IMR-90 (cell line): Measurements from ENCODE around the gene TPSAB1. TPM values are rescaled to one million over a fixed set of nuclear protein-coding genes. Genes with fewer than 3 reads are reported as not detected.

ENCODE experiments used
- ATAC-seq: fragments of 200-7000 bp; cut with Tn5 transposase; 2 replicates; pipeline ENCODE4 v1.9.1; 2020; ENCODE audit warnings: low read depth, mild to moderate bottlenecking, moderate library complexity
- BruUV-seq: library from RNA; stranded (reverse); fragments of 400-500 nt; replicated peaks from 2 replicates; lab custom pipeline; 2021; lab: Mats Ljungman, UMichigan
- CTCF ChIA-PET: fragments of 300-600 bp; formaldehyde crosslinking; extraction: SDS; loops from one replicate; lab custom pipeline; 2021; ENCODE audit warnings: antibody characterized with exemption; lab: Yijun Ruan, JAX
- POLR2A ChIA-PET: fragments of 300-600 bp; sonication (Branson Sonifier 250); formaldehyde crosslinking; loops from one replicate; lab custom pipeline; 2022; ENCODE audit warnings: antibody characterized with exemption; ENCODE audit not compliant: unreplicated experiment; lab: Charles Lee
- DNase-seq: peaks from one replicate; pipeline ENCODE4 v3.0.0; 2013
- H2AFZ ChIP-seq: replicated peaks from 2 replicates; pipeline ENCODE3; 2013; ENCODE audit warnings: low read length, mild to moderate bottlenecking; ENCODE audit not compliant: poor library complexity
- H2AK5ac ChIP-seq: 2 replicates; pipeline ENCODE4 v1.6.1; 2013; ENCODE audit warnings: low read depth, low read length, inconsistent platforms
- H2AK9ac ChIP-seq: replicated peaks from 2 replicates; pipeline ENCODE3; 2013; ENCODE audit warnings: mild to moderate bottlenecking, low read depth, low read length, moderate library complexity; ENCODE audit not compliant: poor library complexity
- H2BK120ac ChIP-seq: 2 replicates; pipeline ENCODE4 v1.6.1; 2013; ENCODE audit warnings: low read depth, low read length, inconsistent platforms
- H2BK15ac ChIP-seq: 3 replicates; pipeline ENCODE4 v1.6.1; 2013; ENCODE audit warnings: low read depth, low read length, inconsistent platforms
- H2BK20ac ChIP-seq: 2 replicates; pipeline ENCODE4 v1.6.1; 2013; ENCODE audit warnings: low read depth, mild to moderate bottlenecking, inconsistent platforms, low read length, moderate library complexity
- H2BK5ac ChIP-seq: 2 replicates; pipeline ENCODE4 v1.6.1; 2013; ENCODE audit warnings: mild to moderate bottlenecking, low read depth, low read length, inconsistent platforms; ENCODE audit not compliant: poor library complexity, severe bottlenecking
- H3K14ac ChIP-seq: replicated peaks from 2 replicates; pipeline ENCODE4 v1.6.1; 2013; ENCODE audit warnings: low read depth, low read length, inconsistent platforms
- H3K18ac ChIP-seq: 2 replicates; pipeline ENCODE4 v1.6.1; 2013; ENCODE audit warnings: low read depth, low read length, control low read depth
- H3K23ac ChIP-seq: 2 replicates; pipeline ENCODE4 v1.6.1; 2013; ENCODE audit warnings: low read depth, low read length, inconsistent platforms
- H3K27ac ChIP-seq: 2 replicates; pipeline ENCODE4 v1.5.1; 2013; ENCODE audit warnings: mild to moderate bottlenecking, control low read depth, low read length; ENCODE audit not compliant: insufficient read depth
- H3K27me3 ChIP-seq: 2 replicates; pipeline ENCODE4 v1.6.1; 2013; ENCODE audit warnings: low read length; ENCODE audit not compliant: control insufficient read depth, insufficient read depth
- H3K36me3 ChIP-seq: 2 replicates; pipeline ENCODE4 v1.6.1; 2013; ENCODE audit warnings: low read length, mixed read lengths; ENCODE audit not compliant: control insufficient read depth, insufficient read depth
- H3K4ac ChIP-seq: 2 replicates; pipeline ENCODE4 v1.6.1; 2013; ENCODE audit warnings: low read depth, low read length, inconsistent platforms
- H3K4me1 ChIP-seq: 2 replicates; pipeline ENCODE4 v1.6.1; 2013; ENCODE audit warnings: low read length, mixed read lengths; ENCODE audit not compliant: control insufficient read depth, insufficient read depth
- H3K4me2 ChIP-seq: 2 replicates; pipeline ENCODE4 v1.6.1; 2013; ENCODE audit warnings: low read depth, mild to moderate bottlenecking, control low read depth, low read length, moderate library complexity
- H3K4me3 ChIP-seq: 2 replicates; pipeline ENCODE4 v1.5.1; 2013; ENCODE audit warnings: low read depth, mild to moderate bottlenecking, control low read depth, low read length, moderate library complexity; ENCODE audit not compliant: insufficient read depth
- H3K56ac ChIP-seq: 2 replicates; pipeline ENCODE4 v1.6.1; 2013; ENCODE audit warnings: low read length, inconsistent platforms; ENCODE audit not compliant: insufficient read depth; ENCODE audit errors: extremely low read depth
- H3K79me1 ChIP-seq, 2 experiments: 2 replicates each; pipeline ENCODE4 v1.6.1; 2013; ENCODE audit warnings: low read length in 2 of 2, inconsistent platforms in 1 of 2, low read depth in 1 of 2
- H3K9ac ChIP-seq: 2 replicates; pipeline ENCODE4 v1.6.1; 2013; ENCODE audit warnings: low read depth, low read length, control low read depth
- H3K9me1 ChIP-seq: 2 replicates; pipeline ENCODE4 v1.6.1; 2013; ENCODE audit warnings: low read length, inconsistent platforms; ENCODE audit not compliant: insufficient read depth
- H3K9me3 ChIP-seq: 2 replicates; pipeline ENCODE4 v1.6.1; 2013; ENCODE audit warnings: low read length; ENCODE audit not compliant: control insufficient read depth, insufficient read depth
- H4K20me1 ChIP-seq: 2 replicates; pipeline ENCODE4 v1.6.1; 2013; ENCODE audit warnings: low read length, inconsistent platforms; ENCODE audit not compliant: insufficient read depth
- H4K5ac ChIP-seq: 2 replicates; pipeline ENCODE4 v1.6.1; 2013; ENCODE audit warnings: mild to moderate bottlenecking, low read depth, low read length, control low read depth
- H4K8ac ChIP-seq, 2 experiments: 2 replicates each; pipeline ENCODE4 v1.6.1; 2013; ENCODE audit warnings: low read depth in 2 of 2, low read length in 2 of 2, control low read depth in 1 of 2, inconsistent platforms in 1 of 2
- H4K91ac ChIP-seq: 2 replicates; pipeline ENCODE4 v1.6.1; 2013; ENCODE audit warnings: low read depth, low read length, inconsistent platforms; ENCODE audit not compliant: insufficient read depth
- CHD1 ChIP-seq: IDR thresholded peaks from 2 replicates; pipeline ENCODE4 v1.6.1; 2012; ENCODE audit warnings: low read depth, low read length, improper control_type of control experiment
- CTCF ChIP-seq: conservative IDR thresholded peaks from 2 replicates; pipeline ENCODE4 v1.5.1; 2012; ENCODE audit warnings: mild to moderate bottlenecking, low read depth, low read length, improper control_type of control experiment
- MAZ ChIP-seq: IDR thresholded peaks from 2 replicates; pipeline ENCODE4 v1.6.1; 2012; ENCODE audit warnings: low read depth, mild to moderate bottlenecking, low read length, improper control_type of control experiment, moderate library complexity, borderline replicate concordance
- NFE2L2 ChIP-seq: fragments of 150-350 bp; IDR thresholded peaks from 2 replicates; pipeline ENCODE4 v1.6.1; 2016; ENCODE audit warnings: low read depth, mild to moderate bottlenecking, low read length
- POLR2A ChIP-seq: IDR thresholded peaks from 2 replicates; pipeline ENCODE4 v1.6.1; 2012; ENCODE audit warnings: mild to moderate bottlenecking, low read depth, low read length
- RFX5 ChIP-seq: IDR thresholded peaks from 2 replicates; pipeline ENCODE4 v1.8.0; 2012; ENCODE audit warnings: low read depth, mild to moderate bottlenecking, low read length, moderate library complexity
- WGBS, 2 experiments: methylation state at CpG; one replicate each; pipeline versions ENCODE4 v1.1.5 to v1.1.7; 2013; ENCODE audit warnings: missing lambda C conversion rate in 2 of 2; ENCODE audit not compliant: insufficient read length in 1 of 2; ENCODE audit errors: extremely low coverage in 2 of 2; 5-methylcytosine and 5-hydroxymethylcytosine counted together
- dilution Hi-C: fragments of 300-500 bp; cut with HindIII; formaldehyde crosslinking; loops from one replicate; pipeline ENCODE4 v1.14.3; 2018; ENCODE audit warnings: low sequenced_read_pairs; ENCODE audit not compliant: unreplicated experiment
- in situ Hi-C: fragments of 300-500 bp; cut with MboI; formaldehyde crosslinking; loops from 3 replicates; pipeline ENCODE4 v1.14.3; 2019; ENCODE audit warnings: low sequenced_read_pairs, inconsistent platforms, mixed read lengths
- intact Hi-C: fragments of 100-400 bp; cut with micrococcal nuclease; formaldehyde crosslinking; loops from 2 replicates; pipeline ENCODE4 v1.10.0; 2022
- polyA plus RNA-seq, 3 experiments: library from polyadenylated mRNA; depleted of rRNA; stranded (reverse); fragments of >200 nt; gene quantifications; 2 replicates each; pipeline ENCODE4 v1.2.3, GENCODE V29; 2012; ENCODE audit warnings: low replicate concordance in 1 of 3
- total RNA-seq: library from RNA; depleted of rRNA; stranded (reverse); fragments of >200 nt; gene quantifications from 2 replicates; pipeline ENCODE4 v1.2.3, GENCODE V29; 2012
- TF ChIP-seq, protein P1 (sequence below): fragments of 150-350 bp; IDR thresholded peaks from 2 replicates; pipeline ENCODE4 v1.6.1; 2017; ENCODE audit warnings: mild to moderate bottlenecking, antibody characterized with exemption, low read length, low read depth

The TPSAB1 gene
- total and polyA plus RNA-seq, 2 of the 4 experiments (the other 2 are of a cell fraction), result not detected

DNA sequence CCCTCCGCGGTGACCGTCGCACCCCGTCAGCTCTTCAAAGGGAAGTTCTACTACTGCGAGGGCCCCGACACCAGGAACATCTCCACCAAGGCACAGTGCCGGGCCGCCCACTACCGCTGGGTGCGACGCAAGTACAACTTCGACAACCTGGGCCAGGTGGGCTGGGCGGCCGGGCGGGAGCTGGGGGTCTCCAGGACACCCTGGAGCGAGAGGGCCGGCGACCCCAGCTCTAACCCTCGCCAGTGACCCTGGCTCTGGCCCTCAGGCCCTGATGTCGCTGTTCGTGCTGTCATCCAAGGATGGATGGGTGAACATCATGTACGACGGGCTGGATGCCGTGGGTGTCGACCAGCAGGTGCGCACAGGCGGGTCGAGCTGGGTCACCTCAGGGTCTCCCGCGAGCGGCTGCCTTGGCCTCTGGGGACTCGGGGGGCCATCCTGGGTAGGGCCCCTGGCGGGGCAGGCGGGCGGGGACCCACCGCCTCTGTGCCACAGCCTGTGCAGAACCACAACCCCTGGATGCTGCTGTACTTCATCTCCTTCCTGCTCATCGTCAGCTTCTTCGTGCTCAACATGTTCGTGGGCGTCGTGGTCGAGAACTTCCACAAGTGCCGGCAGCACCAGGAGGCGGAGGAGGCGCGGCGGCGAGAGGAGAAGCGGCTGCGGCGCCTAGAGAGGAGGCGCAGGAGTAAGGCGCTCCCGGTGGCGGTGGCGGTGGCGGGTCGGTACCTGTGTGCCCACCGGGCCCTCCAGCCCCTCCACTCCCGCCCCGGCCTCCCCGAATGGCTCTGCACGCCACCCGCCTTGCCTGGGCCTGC, 28.8 kb upstream of the TPSAB1 start:
- Histone ChIP-seq H2BK5ac (no peak overlapping the region), H3K4ac (no peak overlapping the region), H4K20me1 (no peaks in the 10 kb centered on the region), H2BK120ac (no peak overlapping the region), H4K5ac (no peak overlapping the region), H3K36me3 (peaks cover 2% of the 10 kb centered on the region; the same call in 1 of the 2 replicates), H4K8ac (no peak overlapping the region), H2AK5ac (no peak overlapping the region), H3K4me1 (no peaks in the 10 kb centered on the region), H2AK9ac (no peak overlapping the region), H3K23ac (no peak overlapping the region), H3K4me2 (no peak overlapping the region), H3K27me3 (no peaks in the 10 kb centered on the region), H3K9me3 (no peaks in the 10 kb centered on the region), H3K27ac (no peak overlapping the region), H3K18ac (no peak overlapping the region), H3K14ac (no peak overlapping the region), H2AFZ (no peak overlapping the region), H3K4me3 (no peak overlapping the region), H3K56ac (no peak overlapping the region), H3K79me1 (no peaks in the 10 kb centered on the region), H4K91ac (no peak overlapping the region), H3K9ac (no peak overlapping the region), H3K9me1 (no peaks in the 10 kb centered on the region), H2BK20ac (no peak overlapping the region), H2BK15ac (no peak overlapping the region)
- in situ Hi-C loops (loop anchor here (25.0 kb wide), 1 partner anchor 399 kb away; the partner anchor contains the start of gene GNG13), intact Hi-C loops (no loop called here), dilution Hi-C loops (no loop called here)
- TF ChIP-seq CHD1 (no peak), NFE2L2 (no peak), RFX5 (no peak), CTCF (no peak), POLR2A (no peak), MAZ (no peak)
- TF ChIP-seq, protein P1, sequence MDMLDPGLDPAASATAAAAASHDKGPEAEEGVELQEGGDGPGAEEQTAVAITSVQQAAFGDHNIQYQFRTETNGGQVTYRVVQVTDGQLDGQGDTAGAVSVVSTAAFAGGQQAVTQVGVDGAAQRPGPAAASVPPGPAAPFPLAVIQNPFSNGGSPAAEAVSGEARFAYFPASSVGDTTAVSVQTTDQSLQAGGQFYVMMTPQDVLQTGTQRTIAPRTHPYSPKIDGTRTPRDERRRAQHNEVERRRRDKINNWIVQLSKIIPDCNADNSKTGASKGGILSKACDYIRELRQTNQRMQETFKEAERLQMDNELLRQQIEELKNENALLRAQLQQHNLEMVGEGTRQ, result no peak
- DNase-seq (no peak), ATAC-seq (no peak)
- WGBS, 2 experiments, result 89% methylated on average over 17 of the region's 65 CpGs; no CpG with 5 or more reads in 1 of the 2 experiments
- POLR2A ChIA-PET, result no interaction called here
- no TSS peak for BruUV-seq
- CTCF ChIA-PET, result no interaction called here
